ENCODE data around the gene SLC29A3. TPM values are rescaled to one million over a fixed set of nuclear protein-coding genes. Genes with fewer than 3 reads are reported as not detected.

SLC29A3 gene
- total RNA-seq, 2 experiments from 2014 or later = 2.3 to 2.5 TPM

- Mint-ChIP-seq H3K27me3 (no peaks in the 10 kb centered on the region), H3K36me3 (ENCODE audit: low read depth) (peaks cover 30% of the 10 kb centered on the region), H3K4me3 (no peak overlapping the region), H3K4me1 (ENCODE audit: low read depth) (peaks cover 31% of the 10 kb centered on the region), H3K9me3 (no peaks in the 10 kb centered on the region), H3K27ac (no peak overlapping the region)
- Histone ChIP-seq H3K27me3 (ENCODE audit: control insufficient read depth in 1 of 2, insufficient read depth in 2 of 2, low read length in 2 of 2) (no peaks in the 10 kb centered on the region), H3K36me3 (ENCODE audit: insufficient read depth, low read length) (peaks cover 30% of the 10 kb centered on the region), H3K27ac (ENCODE audit: low read depth in 1 of 2, low read length in 2 of 2) (no peak overlapping the region), H3K9me3 (ENCODE audit: control insufficient read depth in 1 of 2, insufficient read depth in 1 of 2, low read length in 2 of 2) (no peaks in the 10 kb centered on the region), H3K4me3 (ENCODE audit: low read length) (no peak overlapping the region), H3K4me1 (ENCODE audit: insufficient read depth, low read length) (peaks cover 28% of the 10 kb centered on the region)
- TF ChIP-seq CTCF (IDR thresholded peaks at IDR 0.05) = no peak
- DNase-seq (no peak), ATAC-seq (ENCODE audit: poor library complexity) (no peak)
- POLR2A ChIA-PET = no interaction called here
- CTCF ChIA-PET = no interaction called here
- intact Hi-C loops (cut with DNase I, micrococcal nuclease) = no loop called here
Measured at GRCh38 chr10:71321386-71321785, 2.3 kb downstream of the SLC29A3 start.

GRCh38 chr10:71323407-71323806 lies 4.3 kb downstream of the SLC29A3 start:
- Histone ChIP-seq H3K36me3 (ENCODE audit: insufficient read depth, low read length) (peaks cover 43% of the 10 kb centered on the region), H3K27ac (ENCODE audit: low read depth in 1 of 2, low read length in 2 of 2) (no peak overlapping the region), H3K27me3 (ENCODE audit: control insufficient read depth in 1 of 2, insufficient read depth in 2 of 2, low read length in 2 of 2) (no peaks in the 10 kb centered on the region), H3K9me3 (ENCODE audit: control insufficient read depth in 1 of 2, insufficient read depth in 1 of 2, low read length in 2 of 2) (no peaks in the 10 kb centered on the region), H3K4me3 (ENCODE audit: low read length) (no peak overlapping the region), H3K4me1 (ENCODE audit: insufficient read depth, low read length) (peaks cover 27% of the 10 kb centered on the region)
- H3K36me3 Mint-ChIP-seq (ENCODE audit: low read depth) = peaks cover 40% of the 10 kb centered on the region
- H3K9me3 Mint-ChIP-seq = no peaks in the 10 kb centered on the region
- H3K27me3 Mint-ChIP-seq = no peaks in the 10 kb centered on the region
- no peak overlapping the region for H3K27ac Mint-ChIP-seq
- CTCF ChIA-PET = no interaction called here
- POLR2A ChIA-PET = no interaction called here
- H3K4me3 Mint-ChIP-seq = no peak overlapping the region
- intact Hi-C loops (cut with DNase I, micrococcal nuclease) = no loop called here
- no peak for ATAC-seq (ENCODE audit: poor library complexity)
- H3K4me1 Mint-ChIP-seq (ENCODE audit: low read depth) = peaks cover 31% of the 10 kb centered on the region
- peak in 3 of 14 experiments; percentile 48 to 59 (median 50) for DNase-seq
- TF ChIP-seq CTCF (IDR thresholded peaks at IDR 0.05) = no peak

GRCh38 chr10:71324743-71325142 lies 5.7 kb downstream of the SLC29A3 start:
- Histone ChIP-seq H3K36me3 (ENCODE audit: insufficient read depth, low read length) (peaks cover 43% of the 10 kb centered on the region), H3K9me3 (ENCODE audit: control insufficient read depth in 1 of 2, insufficient read depth in 1 of 2, low read length in 2 of 2) (no peaks in the 10 kb centered on the region), H3K27me3 (ENCODE audit: control insufficient read depth in 1 of 2, insufficient read depth in 2 of 2, low read length in 2 of 2) (no peaks in the 10 kb centered on the region), H3K4me1 (ENCODE audit: insufficient read depth, low read length) (peaks cover 16% of the 10 kb centered on the region), H3K27ac (ENCODE audit: low read depth in 1 of 2, low read length in 2 of 2) (no peak overlapping the region), H3K4me3 (ENCODE audit: low read length) (no peak overlapping the region)
- TF ChIP-seq CTCF (IDR thresholded peaks at IDR 0.05) = no peak
- Mint-ChIP-seq H3K27me3 (no peaks in the 10 kb centered on the region), H3K27ac (no peak overlapping the region), H3K4me1 (ENCODE audit: low read depth) (peaks cover 22% of the 10 kb centered on the region), H3K36me3 (ENCODE audit: low read depth) (peaks cover 39% of the 10 kb centered on the region), H3K4me3 (no peak overlapping the region), H3K9me3 (no peaks in the 10 kb centered on the region)
- POLR2A ChIA-PET = no interaction called here
- CTCF ChIA-PET = no interaction called here
- ATAC-seq (ENCODE audit: poor library complexity) (no peak), DNase-seq (no peak)
- intact Hi-C loops (cut with DNase I, micrococcal nuclease) = loop anchor here in 1 of 2 experiments (2.0 kb wide), 1 partner anchor 50 kb away; no protein-coding TSS in a partner anchor
